ENCODE data around the gene IFFO2. TPM values are rescaled to one million over a fixed set of nuclear protein-coding genes. Genes with fewer than 3 reads are reported as not detected.
A peak's percentile ranks its signal among the peaks of the same experiment; 100 is the strongest.

The IFFO2 gene
- total and polyA plus RNA-seq, 2 of the 8 experiments (the other 6 are each of a cell fraction or from before 2014, with no cell fraction given): 6.6 to 10.4 TPM

DNA sequence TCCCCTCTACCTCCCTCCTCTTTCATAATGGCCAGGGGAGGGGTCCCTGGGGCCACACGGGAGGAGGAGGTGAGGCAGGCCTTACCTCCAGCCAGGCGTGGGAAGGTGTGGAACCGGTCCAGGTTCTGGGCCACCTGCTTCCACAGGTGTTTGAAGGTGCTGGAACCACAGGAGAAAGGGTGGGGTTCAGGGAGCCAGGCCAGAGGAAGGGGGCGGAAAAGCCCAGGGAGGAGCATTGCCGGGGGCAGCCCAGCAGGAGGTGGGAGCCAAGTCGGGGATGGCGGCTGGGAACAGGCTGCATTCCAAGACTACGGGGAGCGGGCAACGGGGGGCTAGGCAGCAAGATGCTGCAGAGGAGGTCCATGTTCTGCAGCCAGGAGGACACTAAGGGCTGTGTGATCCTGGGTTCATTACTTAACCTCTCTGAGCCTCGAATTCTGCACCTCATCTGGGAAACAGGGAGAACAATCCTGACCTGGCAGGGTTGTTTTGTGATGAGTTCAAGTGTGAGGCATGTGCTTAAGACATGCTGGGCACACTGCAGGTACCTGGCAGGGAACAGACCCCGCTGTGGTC, 77.2 kb downstream of the IFFO2 start:
- Histone ChIP-seq H2AK5ac (ENCODE audit: low read depth, low read length) (no peak overlapping the region), H3K4me1 (replicated peaks in 1 of 4; ENCODE audit: control insufficient read depth in 3 of 4, insufficient read depth in 4 of 4, low read length in 3 of 4) (peaks cover 0 to 6% (median 4%) of the 10 kb centered on the region in 4 experiments; a peak in 4 of 7 replicates), H3K18ac (ENCODE audit: extremely low read depth, low read length) (no peak overlapping the region; the same call in 1 of the 2 replicates), H4K91ac (replicated peaks; ENCODE audit: insufficient read length, low read length) (no peak overlapping the region), H3K9ac (replicated peaks in 1 of 4; ENCODE audit: extremely low read depth in 1 of 4, low read depth in 3 of 4, low read length in 3 of 4) (no peak overlapping the region), H4K8ac (ENCODE audit: extremely low read depth, insufficient read depth, low read length) (no peak overlapping the region), H3K4me2 (ENCODE audit: insufficient read depth in 1 of 2, low read depth in 2 of 2, low read length in 2 of 2) (peak overlapping the region in 1 of 2 experiments; percentile 3; a peak in 1 of 4 replicates), H3K9me3 (ENCODE audit: insufficient read depth in 2 of 2, low read depth in 1 of 2, low read length in 1 of 2) (no peaks in the 10 kb centered on the region), H3K79me2 (ENCODE audit: control insufficient read depth in 1 of 2, insufficient read depth in 2 of 2, low read length in 2 of 2) (no peaks in the 10 kb centered on the region), H2BK120ac (replicated peaks; ENCODE audit: low read depth, low read length) (no peak overlapping the region), H3K4me3 (ENCODE audit: extremely low read depth in 1 of 4, insufficient read depth in 2 of 4, low read depth in 3 of 4, low read length in 4 of 4) (no peak overlapping the region), H2BK5ac (ENCODE audit: low read depth, low read length) (no peak overlapping the region), H4K5ac (ENCODE audit: insufficient read length, low read depth, low read length) (no peak overlapping the region), H2AFZ (ENCODE audit: low read length) (no peak overlapping the region), H4K20me1 (replicated peaks in 1 of 2; ENCODE audit: control insufficient read depth in 1 of 2, insufficient read depth in 2 of 2, low read length in 2 of 2) (peaks cover 4 to 6% of the 10 kb centered on the region in 2 experiments), H3K23ac (ENCODE audit: insufficient read length) (no peak overlapping the region), H3K14ac (ENCODE audit: insufficient read length) (no peak overlapping the region), H3K27me3 (replicated peaks in 1 of 4; ENCODE audit: control insufficient read depth in 3 of 4, extremely low read depth in 1 of 4, insufficient read depth in 3 of 4, low read length in 3 of 4) (no peaks in the 10 kb centered on the region), H3K36me3 (ENCODE audit: control insufficient read depth in 2 of 4, insufficient read depth in 4 of 4, low read length in 3 of 4) (peaks cover 0 to 11% (median 2%) of the 10 kb centered on the region in 4 experiments; a peak in 4 of 8 replicates), H3K4ac (replicated peaks; ENCODE audit: insufficient read length, low read depth, low read length) (no peak overlapping the region), H3K56ac (replicated peaks; ENCODE audit: insufficient read length, low read depth, low read length) (no peak overlapping the region), H3K79me1 (ENCODE audit: low read depth, low read length) (no peaks in the 10 kb centered on the region), H2BK20ac (ENCODE audit: low read length) (no peak overlapping the region), H2BK12ac (ENCODE audit: low read depth, low read length) (no peak overlapping the region), H3K27ac (ENCODE audit: low read depth, low read length) (no peak overlapping the region), H2BK15ac (ENCODE audit: low read length) (no peak overlapping the region), H3K23me2 (ENCODE audit: low read depth, low read length) (no peaks in the 10 kb centered on the region)
- ChIA-PET CTCF (ENCODE audit: partially characterized antibody) (interaction anchor here (0.6 to 1.1 kb wide), 5 partner anchors 23 to 793 kb away, joined by 3 to 5 read pairs (median 4); partner anchors contain the start of gene ALDH4A1), POLR2A (ENCODE audit: partially characterized antibody) (interaction anchor here (1.0 kb wide), 1 partner anchor 23 kb away, joined by 3 read pairs; the partner anchor contains the start of gene ALDH4A1)
- WGBS, 2 experiments (ENCODE audit: extremely low coverage in 1 of 2, insufficient coverage in 1 of 2, insufficient read length in 1 of 2, insufficient replicate concordance in 2 of 2, low coverage in 1 of 2, low lambda C conversion rate in 2 of 2, missing lambda C conversion rate in 1 of 2): 91% methylated on average over 11 of the region's 12 CpGs; no CpG with 5 or more reads in 1 of the 2 experiments
- FAIRE-seq (no peak), DNase-seq (ENCODE audit: low read depth in 1 of 2, low spot score in 2 of 2) (no peak)
- TF ChIP-seq KDM1A (IDR thresholded peaks at IDR 0.05; ENCODE audit: borderline replicate concordance, low read length) (peak; percentile 85; the same call in 1 of the 2 replicates), HDAC6 (IDR thresholded peaks at IDR 0.05; ENCODE audit: low read depth, low read length) (no peak), NRF1 (IDR thresholded peaks at IDR 0.05; ENCODE audit: low read depth, low read length) (no peak), SIX5 (IDR thresholded peaks at IDR 0.05; ENCODE audit: low read depth, low read length) (no peak)
